Measurements from ENCODE around the gene UBA3.

GRCh38 chr3:69088063-69088462, 7.9 kb upstream of the UBA3 start:
- TF ChIP-seq CTCF (IDR thresholded peaks at IDR 0.05) (no peak), EZH2 (IDR thresholded peaks at IDR 0.05) (no peak), EZH2phosphoT487 (IDR thresholded peaks at IDR 0.05) (no peak)

Data from neural progenitor cell (in vitro differentiated cells).